SK-N-SH treated with all-trans-retinoic acid at 6 μM for 48 hours (cell line): ENCODE data around the gene RFX4.

ENCODE experiments used
- ARNTL ChIP-seq: fragments of 450-650 bp; formaldehyde crosslinking; IDR thresholded peaks from 2 replicates; pipeline ENCODE4 v1.5.0; 2020; ENCODE audit warnings: low read depth, mild to moderate bottlenecking, moderate library complexity, borderline replicate concordance
- BACH2 ChIP-seq: fragments of 250-450 bp; sonication (Bioruptor Pico); IDR thresholded peaks from 2 replicates; pipeline ENCODE4 v1.9.0; 2021; ENCODE audit warnings: mild to moderate bottlenecking, borderline replicate concordance
- CREB5 ChIP-seq: fragments of 250-450 bp; sonication (Bioruptor Pico); IDR thresholded peaks from 2 replicates; pipeline ENCODE4 v1.5.1; 2020; ENCODE audit warnings: low read depth, mild to moderate bottlenecking, moderate library complexity
- CSDC2 ChIP-seq: fragments of 250-450 bp; sonication (Bioruptor Pico); IDR thresholded peaks from 2 replicates; pipeline ENCODE4 v1.5.0; 2020; ENCODE audit warnings: mild to moderate bottlenecking, moderate library complexity
- ESRRG ChIP-seq: fragments of 250-450 bp; sonication (Bioruptor Pico); IDR thresholded peaks from 2 replicates; pipeline ENCODE4 v1.6.1; 2021; ENCODE audit warnings: mild to moderate bottlenecking
- GLIS3 ChIP-seq: fragments of 250-450 bp; sonication (Bioruptor Pico); IDR thresholded peaks from 2 replicates; pipeline ENCODE4 v1.5.0; 2020; ENCODE audit warnings: mild to moderate bottlenecking, moderate library complexity
- ISL1 ChIP-seq: fragments of 250-450 bp; sonication (Bioruptor Pico); IDR thresholded peaks from 2 replicates; pipeline ENCODE4 v2.1.2; 2022; ENCODE audit warnings: mild to moderate bottlenecking, moderate library complexity
- PPARA ChIP-seq: fragments of 250-450 bp; sonication (Bioruptor Pico); IDR thresholded peaks from 2 replicates; pipeline ENCODE4 v1.5.0; 2020; ENCODE audit warnings: mild to moderate bottlenecking, borderline replicate concordance
- TCF4 ChIP-seq: fragments of 250-450 bp; sonication (Bioruptor Pico); IDR thresholded peaks from 2 replicates; pipeline ENCODE4 v1.8.0; 2021; ENCODE audit warnings: mild to moderate bottlenecking, moderate library complexity, borderline replicate concordance
- ZFP3 ChIP-seq: fragments of 250-450 bp; sonication (Bioruptor Pico); IDR thresholded peaks from 2 replicates; pipeline ENCODE4 v1.5.0; 2020; ENCODE audit warnings: mild to moderate bottlenecking, moderate library complexity
- ZFP30 ChIP-seq: fragments of 450-650 bp; formaldehyde crosslinking; IDR thresholded peaks from 2 replicates; pipeline ENCODE4 v1.5.0; 2022; ENCODE audit warnings: mild to moderate bottlenecking, moderate library complexity
- TF ChIP-seq, protein P1 (sequence below): fragments of 250-450 bp; sonication (Bioruptor Pico); IDR thresholded peaks from 2 replicates; pipeline ENCODE4 v1.8.0; 2020; ENCODE audit warnings: mild to moderate bottlenecking, moderate library complexity, borderline replicate concordance

DNA sequence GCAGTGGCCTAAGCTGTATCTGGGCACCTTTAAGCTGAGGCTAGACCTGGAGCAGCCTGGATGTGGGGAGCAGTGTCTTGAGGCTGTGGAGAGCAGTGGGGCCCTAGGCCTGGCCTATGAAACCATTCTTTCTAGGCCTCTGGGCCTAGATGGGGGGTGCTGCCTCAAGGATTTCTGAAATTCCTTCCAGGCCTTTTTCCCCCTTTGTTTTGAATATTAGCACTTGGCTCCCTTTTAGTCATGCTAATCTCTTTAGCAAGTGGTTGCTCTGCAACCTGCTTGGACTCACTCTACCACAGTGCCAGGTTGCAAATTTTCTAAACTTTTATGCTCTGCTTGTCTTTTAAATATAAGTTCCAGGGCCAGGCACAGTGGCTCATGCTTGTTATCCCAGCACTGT lies 41.6 kb upstream of the RFX4 start:
- no peak for TF ChIP-seq PPARA
- TF ChIP-seq ZFP30, result no peak
- TF ChIP-seq ZFP3 (CRISPR knock-in tag), result no peak
- TF ChIP-seq BACH2, result no peak
- TF ChIP-seq GLIS3 (CRISPR knock-in tag), result no peak
- TF ChIP-seq, protein P1, sequence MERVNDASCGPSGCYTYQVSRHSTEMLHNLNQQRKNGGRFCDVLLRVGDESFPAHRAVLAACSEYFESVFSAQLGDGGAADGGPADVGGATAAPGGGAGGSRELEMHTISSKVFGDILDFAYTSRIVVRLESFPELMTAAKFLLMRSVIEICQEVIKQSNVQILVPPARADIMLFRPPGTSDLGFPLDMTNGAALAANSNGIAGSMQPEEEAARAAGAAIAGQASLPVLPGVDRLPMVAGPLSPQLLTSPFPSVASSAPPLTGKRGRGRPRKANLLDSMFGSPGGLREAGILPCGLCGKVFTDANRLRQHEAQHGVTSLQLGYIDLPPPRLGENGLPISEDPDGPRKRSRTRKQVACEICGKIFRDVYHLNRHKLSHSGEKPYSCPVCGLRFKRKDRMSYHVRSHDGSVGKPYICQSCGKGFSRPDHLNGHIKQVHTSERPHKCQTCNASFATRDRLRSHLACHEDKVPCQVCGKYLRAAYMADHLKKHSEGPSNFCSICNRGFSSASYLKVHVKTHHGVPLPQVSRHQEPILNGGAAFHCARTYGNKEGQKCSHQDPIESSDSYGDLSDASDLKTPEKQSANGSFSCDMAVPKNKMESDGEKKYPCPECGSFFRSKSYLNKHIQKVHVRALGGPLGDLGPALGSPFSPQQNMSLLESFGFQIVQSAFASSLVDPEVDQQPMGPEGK (CRISPR knock-in tag), result no peak
- no peak for TF ChIP-seq TCF4 (CRISPR knock-in tag)
- no peak for TF ChIP-seq CREB5 (CRISPR knock-in tag)
- TF ChIP-seq ARNTL (CRISPR knock-in tag), result no peak
- TF ChIP-seq ISL1 (CRISPR knock-in tag), result no peak
- no peak for TF ChIP-seq ESRRG (CRISPR knock-in tag)
- TF ChIP-seq CSDC2 (CRISPR knock-in tag), result no peak
